HEK293 (cell line): ENCODE measurements around the gene ASIC1.

Experiments used
- CTCF ChIA-PET: fragments of 350-600 bp; formaldehyde crosslinking; extraction: SDS; loops from one replicate; lab custom pipeline; 2021; ENCODE audit warnings: antibody characterized with exemption; lab: Yijun Ruan, JAX
- POLR2A ChIA-PET: fragments of 300-600 bp; formaldehyde crosslinking; extraction: SDS; loops from one replicate; lab custom pipeline; 2020; ENCODE audit warnings: antibody characterized with exemption, inconsistent platforms; lab: Yijun Ruan, JAX
- H3K27ac ChIP-seq: fragments of 200-500 bp; sonication (Bioruptor generic); 2 replicates; pipeline ENCODE4 v1.5.1; 2014; ENCODE audit warnings: low read depth, low read length, control low read depth, inconsistent platforms; ENCODE audit errors: extremely low read depth
- H3K36me3 ChIP-seq, 2 experiments: fragments of 200-500 bp in 1 of 2; sonication (Bioruptor generic) in 1 of 2; 1 replicate in 1 of 2; 2 replicates in 1 of 2; pipeline ENCODE4 v1.5.1; 2014 to 2017; ENCODE audit warnings: inconsistent platforms in 2 of 2, low read length in 2 of 2; ENCODE audit not compliant: control insufficient read depth in 2 of 2, insufficient read depth in 1 of 2
- H3K4me1 ChIP-seq: fragments of 200-500 bp; sonication (Bioruptor generic); 2 replicates; pipeline ENCODE4 v1.5.1; 2014; ENCODE audit warnings: mild to moderate bottlenecking, low read length, inconsistent platforms; ENCODE audit not compliant: control insufficient read depth, insufficient read depth
- H3K4me3 ChIP-seq: 2 replicates; pipeline ENCODE4 v1.5.1; 2011; ENCODE audit warnings: low read depth, mild to moderate bottlenecking, control low read depth, low read length, moderate library complexity
- H3K9me3 ChIP-seq: fragments of 200-500 bp; sonication (Bioruptor generic); 2 replicates; pipeline ENCODE4 v1.5.1; 2014; ENCODE audit warnings: low read depth, low read length, inconsistent platforms; ENCODE audit not compliant: control insufficient read depth, insufficient read depth
- CTCF ChIP-seq: fragments of 450-650 bp; formaldehyde crosslinking; IDR thresholded peaks from 2 replicates; pipeline ENCODE4 v1.5.1; 2016; ENCODE audit warnings: missing biosample characterization, missing genetic modification characterization
- OVOL3 ChIP-seq: fragments of 450-650 bp; formaldehyde crosslinking; IDR thresholded peaks from 2 replicates; pipeline ENCODE4 v1.5.1; 2016; ENCODE audit warnings: missing biosample characterization, missing genetic modification characterization
- SCRT1 ChIP-seq: fragments of 450-650 bp; formaldehyde crosslinking; IDR thresholded peaks from 2 replicates; pipeline ENCODE4 v1.5.1; 2016; ENCODE audit warnings: missing biosample characterization, missing genetic modification characterization, borderline replicate concordance
- SCRT2 ChIP-seq: fragments of 450-650 bp; formaldehyde crosslinking; IDR thresholded peaks from 2 replicates; pipeline ENCODE4 v1.5.1; 2016; ENCODE audit warnings: missing biosample characterization, missing genetic modification characterization
- SETDB1 ChIP-seq: IDR thresholded peaks from one replicate; pipeline ENCODE4 v1.6.1; 2017; ENCODE audit warnings: mild to moderate bottlenecking, low read length, moderate library complexity, mixed read lengths; ENCODE audit not compliant: insufficient read length
- ZBTB17 ChIP-seq: fragments of 450-650 bp; formaldehyde crosslinking; IDR thresholded peaks from 2 replicates; pipeline ENCODE4 v1.5.1; 2016; ENCODE audit warnings: missing biosample characterization, missing genetic modification characterization
- ZBTB44 ChIP-seq: fragments of 450-650 bp; IDR thresholded peaks from 2 replicates; pipeline ENCODE4 v1.5.1; 2018; ENCODE audit warnings: missing biosample characterization, mild to moderate bottlenecking, missing genetic modification characterization
- ZFP3 ChIP-seq: fragments of 450-650 bp; formaldehyde crosslinking; IDR thresholded peaks from 2 replicates; pipeline ENCODE4 v1.5.1; 2016; ENCODE audit warnings: low read depth, missing biosample characterization, missing genetic modification characterization
- ZNF175 ChIP-seq: fragments of 450-650 bp; formaldehyde crosslinking; IDR thresholded peaks from 2 replicates; pipeline ENCODE4 v1.5.1; 2016; ENCODE audit warnings: missing biosample characterization, missing genetic modification characterization
- ZNF19 ChIP-seq: fragments of 450-650 bp; formaldehyde crosslinking; IDR thresholded peaks from 2 replicates; pipeline ENCODE4; 2016; ENCODE audit warnings: missing biosample characterization, missing genetic modification characterization, low read depth
- ZNF274 ChIP-seq, 2 experiments: fragments of 200-500 bp in 1 of 2; fragments of 450-650 bp in 1 of 2; sonication (Bioruptor generic) in 1 of 2; formaldehyde crosslinking in 1 of 2; IDR thresholded peaks; 2 replicates each; pipeline versions ENCODE4 v1.5.1 to v1.6.1; 2014 to 2016; ENCODE audit warnings: borderline replicate concordance in 1 of 2, inconsistent platforms in 1 of 2, low read length in 1 of 2, missing biosample characterization in 1 of 2, missing genetic modification characterization in 1 of 2
- ZNF302 ChIP-seq: fragments of 450-650 bp; formaldehyde crosslinking; IDR thresholded peaks from 2 replicates; pipeline ENCODE4 v1.5.1; 2016; ENCODE audit warnings: missing biosample characterization, missing genetic modification characterization, low read depth
- ZNF341 ChIP-seq: fragments of 450-650 bp; formaldehyde crosslinking; IDR thresholded peaks from 2 replicates; pipeline ENCODE4; 2016; ENCODE audit warnings: low read depth, missing biosample characterization, missing genetic modification characterization
- ZNF350 ChIP-seq: fragments of 450-650 bp; formaldehyde crosslinking; IDR thresholded peaks from 2 replicates; pipeline ENCODE4 v1.5.0; 2017; ENCODE audit warnings: missing biosample characterization, mild to moderate bottlenecking, missing genetic modification characterization
- ZNF354C ChIP-seq: fragments of 450-650 bp; formaldehyde crosslinking; IDR thresholded peaks from 2 replicates; pipeline ENCODE4 v1.5.1; 2016; ENCODE audit warnings: missing biosample characterization, missing genetic modification characterization, low read depth, borderline replicate concordance
- ZNF37A ChIP-seq: fragments of 450-650 bp; IDR thresholded peaks from 2 replicates; pipeline ENCODE4 v1.5.1; 2018; ENCODE audit warnings: missing biosample characterization, missing genetic modification characterization
- ZNF398 ChIP-seq: fragments of 450-650 bp; formaldehyde crosslinking; IDR thresholded peaks from 2 replicates; pipeline ENCODE4 v1.5.1; 2017; ENCODE audit warnings: missing biosample characterization, missing genetic modification characterization
- ZNF473 ChIP-seq: fragments of 450-650 bp; formaldehyde crosslinking; IDR thresholded peaks from 2 replicates; pipeline ENCODE4 v1.5.1; 2017; ENCODE audit warnings: missing biosample characterization, missing genetic modification characterization
- ZNF488 ChIP-seq: fragments of 450-650 bp; formaldehyde crosslinking; IDR thresholded peaks from 2 replicates; pipeline ENCODE4 v1.5.1; 2016; ENCODE audit warnings: missing biosample characterization, missing genetic modification characterization
- ZNF501 ChIP-seq: fragments of 450-650 bp; formaldehyde crosslinking; IDR thresholded peaks from 2 replicates; pipeline ENCODE4 v1.5.1; 2016; ENCODE audit warnings: missing biosample characterization, missing genetic modification characterization
- ZNF510 ChIP-seq: fragments of 450-650 bp; formaldehyde crosslinking; IDR thresholded peaks from 2 replicates; pipeline ENCODE4 v1.5.1; 2018; ENCODE audit warnings: mild to moderate bottlenecking, missing genetic modification characterization, missing biosample characterization; ENCODE audit not compliant: insufficient replicate concordance
- ZNF530 ChIP-seq: fragments of 450-650 bp; formaldehyde crosslinking; IDR thresholded peaks from 2 replicates; pipeline ENCODE4 v1.5.1; 2016; ENCODE audit warnings: low read depth, missing biosample characterization, missing genetic modification characterization
- ZNF560 ChIP-seq: fragments of 450-650 bp; formaldehyde crosslinking; IDR thresholded peaks from 2 replicates; pipeline ENCODE4 v1.5.1; 2017; ENCODE audit warnings: missing biosample characterization, missing genetic modification characterization, borderline replicate concordance
- ZNF626 ChIP-seq: fragments of 450-650 bp; sonication (Bioruptor Pico); formaldehyde crosslinking; IDR thresholded peaks from 2 replicates; pipeline ENCODE4 v1.5.1; 2018; ENCODE audit warnings: missing biosample characterization, missing genetic modification characterization, inconsistent platforms
- ZNF645 ChIP-seq: fragments of 450-650 bp; formaldehyde crosslinking; IDR thresholded peaks from 2 replicates; pipeline ENCODE4; 2016; ENCODE audit warnings: missing biosample characterization, missing genetic modification characterization
- ZNF707 ChIP-seq: fragments of 450-650 bp; formaldehyde crosslinking; IDR thresholded peaks from 2 replicates; pipeline ENCODE4 v1.5.1; 2016; ENCODE audit warnings: missing biosample characterization, missing genetic modification characterization
- TF ChIP-seq, protein P1 (sequence below): sonication (generic); formaldehyde crosslinking; IDR thresholded peaks from 2 replicates; pipeline ENCODE4 v1.8.1; 2022; ENCODE audit warnings: mild to moderate bottlenecking, moderate library complexity, missing genetic modification reagents

The ASIC1 gene

DNA sequence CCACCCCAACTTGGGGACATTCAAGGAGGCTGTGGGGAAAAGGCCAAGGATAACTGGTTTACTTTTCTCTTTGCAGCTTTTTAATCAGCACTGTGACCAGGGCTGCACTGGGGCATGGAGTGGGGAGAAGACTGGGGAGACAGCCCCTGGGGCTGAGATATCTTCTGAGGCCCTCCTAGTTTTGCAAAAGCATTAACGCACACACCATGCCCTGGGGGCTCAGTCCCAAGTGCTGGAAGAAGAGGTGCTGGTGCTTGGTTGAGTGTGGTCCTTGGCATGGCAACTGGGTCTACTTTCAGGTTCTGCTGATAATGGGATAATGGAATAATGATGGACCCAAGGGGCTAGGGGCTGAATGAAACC lies 18.4 kb downstream of the ASIC1 start:
- CTCF ChIA-PET, result interaction anchor here (0.6 to 4.1 kb wide), 8 partner anchors 9 to 443 kb away, joined by 3 to 35 read pairs (median 6); partner anchors contain the start of gene SMARCD1
- H3K27ac ChIP-seq, result no peak overlapping the region
- TF ChIP-seq SETDB1, result no peak
- TF ChIP-seq ZNF354C (tag by site-specific recombination), result no peak
- no peak for TF ChIP-seq ZFP3
- no peak for TF ChIP-seq ZNF645 (tag by site-specific recombination)
- no peak for TF ChIP-seq ZNF530 (tag by site-specific recombination)
- TF ChIP-seq ZBTB17 (tag by site-specific recombination), result no peak
- TF ChIP-seq ZNF19 (tag by site-specific recombination), result no peak
- TF ChIP-seq ZNF560 (tag by site-specific recombination), result no peak
- TF ChIP-seq ZNF398 (tag by site-specific recombination), result no peak
- no peak for TF ChIP-seq ZNF488 (tag by site-specific recombination)
- no peak for TF ChIP-seq ZNF37A (tag by site-specific recombination)
- TF ChIP-seq ZNF302 (tag by site-specific recombination), result no peak
- TF ChIP-seq OVOL3 (tag by site-specific recombination), result no peak
- TF ChIP-seq ZNF473 (tag by site-specific recombination), result no peak
- TF ChIP-seq, all 188 proteins: peak for 0
- no peaks in the 10 kb centered on the region for H3K9me3 ChIP-seq
- peaks cover 0 to 3% of the 10 kb centered on the region in 2 experiments; a peak in 1 of 3 replicates for H3K36me3 ChIP-seq
- H3K4me1 ChIP-seq, result no peaks in the 10 kb centered on the region
- POLR2A ChIA-PET, result interaction anchor here (1.6 kb wide), 1 partner anchor 9 kb away, joined by 5 read pairs; the partner anchor contains the start of gene SMARCD1
- no peak overlapping the region for H3K4me3 ChIP-seq

- H3K9me3 ChIP-seq, result no peaks in the 10 kb centered on the region
- ChIA-PET POLR2A (interaction anchor here (0.6 to 1.6 kb wide), 2 partner anchors 8 to 39 kb away, joined by 3 to 5 read pairs; partner anchors contain the start of gene SMARCD1), CTCF (interaction anchor here (0.7 to 2.1 kb wide), 7 partner anchors 8 to 131 kb away, joined by 3 to 8 read pairs (median 3); partner anchors contain the start of gene SMARCD1)
- peaks cover 0 to 3% of the 10 kb centered on the region in 2 experiments; a peak in 1 of 3 replicates for H3K36me3 ChIP-seq
- H3K4me3 ChIP-seq, result no peak overlapping the region
- no peaks in the 10 kb centered on the region for H3K4me1 ChIP-seq
- H3K27ac ChIP-seq, result no peak overlapping the region
- no peak for TF ChIP-seq ZNF274 (IDR thresholded peaks at IDR 0.05; ENCODE audit: low read length)
- no peak for TF ChIP-seq ZNF274 (tag by site-specific recombination; IDR thresholded peaks at IDR 0.05; ENCODE audit: borderline replicate concordance)
- no peak for TF ChIP-seq ZNF341 (tag by site-specific recombination)
- TF ChIP-seq ZNF501, result no peak
- TF ChIP-seq SCRT2 (tag by site-specific recombination), result no peak
- no peak for TF ChIP-seq ZNF707
- no peak for TF ChIP-seq ZNF175 (tag by site-specific recombination)
- TF ChIP-seq, protein P1, sequence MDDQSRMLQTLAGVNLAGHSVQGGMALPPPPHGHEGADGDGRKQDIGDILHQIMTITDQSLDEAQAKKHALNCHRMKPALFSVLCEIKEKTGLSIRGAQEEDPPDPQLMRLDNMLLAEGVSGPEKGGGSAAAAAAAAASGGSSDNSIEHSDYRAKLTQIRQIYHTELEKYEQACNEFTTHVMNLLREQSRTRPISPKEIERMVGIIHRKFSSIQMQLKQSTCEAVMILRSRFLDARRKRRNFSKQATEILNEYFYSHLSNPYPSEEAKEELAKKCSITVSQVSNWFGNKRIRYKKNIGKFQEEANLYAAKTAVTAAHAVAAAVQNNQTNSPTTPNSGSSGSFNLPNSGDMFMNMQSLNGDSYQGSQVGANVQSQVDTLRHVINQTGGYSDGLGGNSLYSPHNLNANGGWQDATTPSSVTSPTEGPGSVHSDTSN (CRISPR knock-in tag), result no peak
- no peak for TF ChIP-seq SCRT1
- no peak for TF ChIP-seq ZBTB44
- TF ChIP-seq ZNF510, result no peak
- no peak for TF ChIP-seq CTCF (tag by site-specific recombination)
- no peak for TF ChIP-seq ZNF350 (tag by site-specific recombination)
- TF ChIP-seq ZNF626 (tag by site-specific recombination), result no peak
Measured at GRCh38 chr12:50077099-50077498, 19.7 kb downstream of the ASIC1 start.
